Activated CD8-positive, alpha-beta memory T cell treated with anti-CD3 and anti-CD28 coated beads for 36 hours (primary cell): Measurements from ENCODE around the gene RASGRP1. TPM values are rescaled to one million over a fixed set of nuclear protein-coding genes. Genes with fewer than 3 reads are reported as not detected.

Experiments
- CTCF ChIA-PET: fragments of 350-600 bp; sonication (Branson Sonifier 250); formaldehyde crosslinking; loops from one replicate; lab custom pipeline; 2021; ENCODE audit warnings: antibody characterized with exemption; lab: Charles Lee
- POLR2A ChIA-PET: fragments of 350-600 bp; sonication (Branson Sonifier 250); formaldehyde crosslinking; loops from one replicate; lab custom pipeline; 2021; ENCODE audit warnings: antibody characterized with exemption; lab: Charles Lee
- total RNA-seq, 2 experiments: library from RNA; stranded (reverse); gene quantifications; one replicate each; pipeline ENCODE4 v1.2.3, GENCODE V29; 2021

Gene RASGRP1
- total RNA-seq, 2 experiments from 2014 or later: 64.2 to 67.8 TPM

GRCh38 chr15:38528294-38528693 lies 36.3 kb downstream of the RASGRP1 start:
- POLR2A ChIA-PET: no interaction called here
- CTCF ChIA-PET: interaction anchor here (0.9 kb wide), 1 partner anchor 36 kb away, joined by 3 read pairs; the partner anchor contains the start of gene RASGRP1

GRCh38 chr15:38526158-38526557 lies 38.5 kb downstream of the RASGRP1 start:
- ChIA-PET POLR2A (no interaction called here), CTCF (no interaction called here)

GRCh38 chr15:38525489-38525888 lies 39.1 kb downstream of the RASGRP1 start:
- POLR2A ChIA-PET: no interaction called here
- CTCF ChIA-PET: interaction anchor here (1.0 kb wide), 1 partner anchor 159 kb away, joined by 4 read pairs; no protein-coding TSS in a partner anchor

GRCh38 chr15:38524156-38524555 lies 40.5 kb downstream of the RASGRP1 start:
- ChIA-PET POLR2A (no interaction called here), CTCF (interaction anchor here (0.7 to 1.1 kb wide), 3 partner anchors 34 to 160 kb away, joined by 3 to 4 read pairs (median 3); partner anchors contain the start of gene RASGRP1)

- POLR2A ChIA-PET: no interaction called here
Observed at GRCh38 chr15:38522922-38523321, 41.7 kb downstream of the RASGRP1 start.

GRCh38 chr15:38521316-38521715 lies 43.3 kb downstream of the RASGRP1 start:
- ChIA-PET POLR2A (no interaction called here), CTCF (no interaction called here)

More at GRCh38 chr15:38522922-38523321, 41.7 kb downstream of the RASGRP1 start:
- CTCF ChIA-PET: interaction anchor here (0.7 to 0.9 kb wide), 2 partner anchors 13 to 30 kb away, joined by 3 to 4 read pairs; no protein-coding TSS in a partner anchor

- POLR2A ChIA-PET: no interaction called here
Observed at GRCh38 chr15:38520035-38520434, 44.6 kb downstream of the RASGRP1 start.

GRCh38 chr15:38518084-38518483 lies 46.5 kb downstream of the RASGRP1 start:
- POLR2A ChIA-PET: no interaction called here
- CTCF ChIA-PET: no interaction called here

More at GRCh38 chr15:38520035-38520434, 44.6 kb downstream of the RASGRP1 start:
- CTCF ChIA-PET: no interaction called here

GRCh38 chr15:38517312-38517975 lies 47.2 kb downstream of the RASGRP1 start:
- ChIA-PET POLR2A (no interaction called here), CTCF (interaction anchor here (1.0 kb wide), 1 partner anchor 38 kb away, joined by 3 read pairs; no protein-coding TSS in a partner anchor)

GRCh38 chr15:38516626-38517025 lies 48.0 kb downstream of the RASGRP1 start:
- ChIA-PET POLR2A (no interaction called here), CTCF (interaction anchor here (1.0 kb wide), 1 partner anchor 39 kb away, joined by 3 read pairs; no protein-coding TSS in a partner anchor)

- CTCF ChIA-PET: interaction anchor here (1.2 kb wide), 1 partner anchor 175 kb away, joined by 4 read pairs; no protein-coding TSS in a partner anchor
- POLR2A ChIA-PET: no interaction called here
Observed at GRCh38 chr15:38514601-38515000, 50.0 kb downstream of the RASGRP1 start.

GRCh38 chr15:38512901-38513300 lies 51.7 kb downstream of the RASGRP1 start:
- ChIA-PET POLR2A (no interaction called here), CTCF (interaction anchor here (0.8 kb wide), 2 partner anchors 20 to 26 kb away, joined by 3 read pairs; no protein-coding TSS in a partner anchor)

- POLR2A ChIA-PET: interaction anchor here (1.6 kb wide), 1 partner anchor 55 kb away, joined by 3 read pairs; the partner anchor contains the start of gene RASGRP1
Observed at GRCh38 chr15:38509152-38509551, 55.5 kb downstream of the RASGRP1 start.

GRCh38 chr15:38508647-38509046 lies 56.0 kb downstream of the RASGRP1 start:
- CTCF ChIA-PET: interaction anchor here (1.4 kb wide), 1 partner anchor 52 kb away, joined by 3 read pairs; no protein-coding TSS in a partner anchor
- POLR2A ChIA-PET: no interaction called here

More at GRCh38 chr15:38509152-38509551, 55.5 kb downstream of the RASGRP1 start:
- CTCF ChIA-PET: interaction anchor here (1.4 to 1.9 kb wide), 4 partner anchors 14 to 191 kb away, joined by 3 to 5 read pairs (median 4); partner anchors contain the start of gene RASGRP1

- CTCF ChIA-PET: no interaction called here
Observed at GRCh38 chr15:38507570-38507969, 57.0 kb downstream of the RASGRP1 start.

GRCh38 chr15:38506997-38507396 lies 57.6 kb downstream of the RASGRP1 start:
- ChIA-PET CTCF (interaction anchor here (0.7 kb wide), 1 partner anchor 52 kb away, joined by 3 read pairs; no protein-coding TSS in a partner anchor), POLR2A (no interaction called here)

More at GRCh38 chr15:38507570-38507969, 57.0 kb downstream of the RASGRP1 start:
- POLR2A ChIA-PET: no interaction called here

GRCh38 chr15:38504680-38505467 lies 59.7 kb downstream of the RASGRP1 start:
- POLR2A ChIA-PET: interaction anchor here (0.8 to 0.9 kb wide), 2 partner anchors 8 to 181 kb away, joined by 3 to 4 read pairs; no protein-coding TSS in a partner anchor
- CTCF ChIA-PET: interaction anchor here (1.1 to 1.8 kb wide), 2 partner anchors 179 to 185 kb away, joined by 3 to 6 read pairs; no protein-coding TSS in a partner anchor

GRCh38 chr15:38503496-38503895 lies 61.1 kb downstream of the RASGRP1 start:
- ChIA-PET CTCF (interaction anchor here (0.6 to 0.9 kb wide), 2 partner anchors 11 to 61 kb away, joined by 3 read pairs; partner anchors contain the start of gene RASGRP1), POLR2A (no interaction called here)

GRCh38 chr15:38499651-38500050 lies 65.0 kb downstream of the RASGRP1 start:
- ChIA-PET POLR2A (no interaction called here), CTCF (interaction anchor here (0.6 to 1.6 kb wide), 3 partner anchors 143 to 191 kb away, joined by 3 to 4 read pairs (median 4); no protein-coding TSS in a partner anchor)
